ENCODE data around the gene ZC3H12D.

ZC3H12D gene

DNA sequence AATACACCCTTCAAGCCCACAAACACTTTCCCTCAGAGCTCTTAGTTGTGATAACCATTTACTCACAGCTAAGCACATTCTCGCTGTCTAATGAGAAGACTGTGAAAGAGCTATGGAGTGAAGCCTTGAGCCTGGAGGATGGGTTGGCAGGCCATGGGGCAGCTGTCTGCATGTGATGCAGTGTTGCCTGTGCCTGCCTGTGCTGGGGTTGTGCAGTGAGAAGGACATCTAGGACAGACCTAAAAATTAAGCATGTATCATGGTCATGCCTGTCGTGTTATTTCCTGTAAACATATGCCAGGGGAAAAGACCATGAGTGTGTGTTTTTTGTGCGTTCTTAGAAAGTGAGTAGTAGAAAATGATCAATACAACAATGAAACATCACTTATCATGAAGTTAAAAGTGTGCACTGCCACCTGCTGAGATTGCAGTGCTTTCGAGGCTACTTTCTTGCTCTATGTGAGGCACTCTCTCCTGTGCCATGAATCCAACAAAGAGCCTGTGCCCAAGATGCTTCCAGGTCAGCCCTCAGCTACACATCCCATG, 8.1 kb upstream of the ZC3H12D start (continued):
- TF ChIP-seq TSHZ2 (CRISPR knock-in tag; IDR thresholded peaks at IDR 0.05) (no peak), ZNF70 (CRISPR knock-in tag; IDR thresholded peaks at IDR 0.05) (no peak), TCF4 (CRISPR knock-in tag; IDR thresholded peaks at IDR 0.05; ENCODE audit: borderline replicate concordance) (no peak), ARNTL (CRISPR knock-in tag; IDR thresholded peaks at IDR 0.05; ENCODE audit: borderline replicate concordance, low read depth) (no peak)

- TF ChIP-seq ZNF565 (CRISPR knock-in tag; conservative IDR thresholded peaks at IDR 0.05; ENCODE audit: low read depth) (no peak), PPARA (CRISPR knock-in tag; IDR thresholded peaks at IDR 0.05; ENCODE audit: borderline replicate concordance) (no peak), ZFP30 (CRISPR knock-in tag; IDR thresholded peaks at IDR 0.05) (no peak), TSHZ2 (CRISPR knock-in tag; IDR thresholded peaks at IDR 0.05) (no peak), TCF4 (CRISPR knock-in tag; IDR thresholded peaks at IDR 0.05; ENCODE audit: borderline replicate concordance) (no peak), CSDC2 (CRISPR knock-in tag; IDR thresholded peaks at IDR 0.05) (no peak), ARNTL (CRISPR knock-in tag; IDR thresholded peaks at IDR 0.05; ENCODE audit: borderline replicate concordance, low read depth) (no peak), ZNF8 (CRISPR knock-in tag; IDR thresholded peaks at IDR 0.05) (no peak), OSR1 (CRISPR knock-in tag; IDR thresholded peaks at IDR 0.05) (no peak), ZFP3 (CRISPR knock-in tag; IDR thresholded peaks at IDR 0.05) (no peak), TOX (CRISPR knock-in tag; IDR thresholded peaks at IDR 0.05; ENCODE audit: borderline replicate concordance) (no peak), SNAI2 (CRISPR knock-in tag; IDR thresholded peaks at IDR 0.05) (no peak)
- TF ChIP-seq, protein P1, sequence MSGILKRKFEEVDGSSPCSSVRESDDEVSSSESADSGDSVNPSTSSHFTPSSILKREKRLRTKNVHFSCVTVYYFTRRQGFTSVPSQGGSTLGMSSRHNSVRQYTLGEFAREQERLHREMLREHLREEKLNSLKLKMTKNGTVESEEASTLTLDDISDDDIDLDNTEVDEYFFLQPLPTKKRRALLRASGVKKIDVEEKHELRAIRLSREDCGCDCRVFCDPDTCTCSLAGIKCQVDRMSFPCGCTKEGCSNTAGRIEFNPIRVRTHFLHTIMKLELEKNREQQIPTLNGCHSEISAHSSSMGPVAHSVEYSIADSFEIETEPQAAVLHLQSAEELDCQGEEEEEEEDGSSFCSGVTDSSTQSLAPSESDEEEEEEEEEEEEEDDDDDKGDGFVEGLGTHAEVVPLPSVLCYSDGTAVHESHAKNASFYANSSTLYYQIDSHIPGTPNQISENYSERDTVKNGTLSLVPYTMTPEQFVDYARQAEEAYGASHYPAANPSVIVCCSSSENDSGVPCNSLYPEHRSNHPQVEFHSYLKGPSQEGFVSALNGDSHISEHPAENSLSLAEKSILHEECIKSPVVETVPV (CRISPR knock-in tag; IDR thresholded peaks at IDR 0.05) = no peak
- ATAC-seq = no peak
These were observed 5.2 kb upstream of the ZC3H12D start for GRCh38 chr6:149489967-149490366.

GRCh38 chr6:149488815-149489214, 4.0 kb upstream of the ZC3H12D start:
- no peak for ATAC-seq
- TF ChIP-seq POU6F1 (CRISPR knock-in tag; IDR thresholded peaks at IDR 0.05; ENCODE audit: borderline replicate concordance, low read depth) = no peak
- no peak for TF ChIP-seq CSDC2 (CRISPR knock-in tag; IDR thresholded peaks at IDR 0.05)
- TF ChIP-seq ZFP3 (CRISPR knock-in tag; IDR thresholded peaks at IDR 0.05) = no peak
- TF ChIP-seq SNAI2 (CRISPR knock-in tag; IDR thresholded peaks at IDR 0.05) = no peak
- TF ChIP-seq OSR1 (CRISPR knock-in tag; IDR thresholded peaks at IDR 0.05) = no peak
- no peak for TF ChIP-seq TOX (CRISPR knock-in tag; IDR thresholded peaks at IDR 0.05; ENCODE audit: borderline replicate concordance)
- TF ChIP-seq TSHZ2 (CRISPR knock-in tag; IDR thresholded peaks at IDR 0.05) = no peak
- TF ChIP-seq CREB5 (CRISPR knock-in tag; IDR thresholded peaks at IDR 0.05; ENCODE audit: low read depth) = no peak
- no peak for TF ChIP-seq GLIS3 (CRISPR knock-in tag; IDR thresholded peaks at IDR 0.05)
- TF ChIP-seq BACH2 (CRISPR knock-in tag; IDR thresholded peaks at IDR 0.05; ENCODE audit: borderline replicate concordance) = no peak
- TF ChIP-seq TCF4 (CRISPR knock-in tag; IDR thresholded peaks at IDR 0.05; ENCODE audit: borderline replicate concordance) = no peak
- TF ChIP-seq ZNF8 (CRISPR knock-in tag; IDR thresholded peaks at IDR 0.05) = no peak

Measured in SK-N-SH treated with all-trans-retinoic acid at 6 μM for 48 hours (cell line).